ACC112 (cell line): Measurements from ENCODE around the gene PLA1A.

ENCODE experiments used
- H2AFZ ChIP-seq: fragments of 200-600 bp; sonication (generic); one replicate; pipeline ENCODE4 v1.6.0; 2017; ENCODE audit warnings: antibody characterized with exemption, low read length; ENCODE audit not compliant: unreplicated experiment
- H3K27ac ChIP-seq: fragments of 200-600 bp; sonication (generic); 2 replicates; pipeline ENCODE4 v1.5.1; 2014; ENCODE audit warnings: low read depth, mild to moderate bottlenecking, antibody characterized with exemption, low read length, moderate library complexity
- H3K27me3 ChIP-seq: fragments of 200-600 bp; sonication (generic); 2 replicates; pipeline ENCODE4 v1.6.1; 2014; ENCODE audit warnings: mild to moderate bottlenecking, antibody characterized with exemption, low read length, moderate library complexity, mixed read lengths; ENCODE audit not compliant: insufficient read depth
- H3K36me3 ChIP-seq: fragments of 200-600 bp; sonication (generic); 2 replicates; pipeline ENCODE4 v1.6.1; 2016; ENCODE audit warnings: mild to moderate bottlenecking, antibody characterized with exemption, low read length, moderate library complexity, mixed read lengths; ENCODE audit not compliant: insufficient read depth
- H3K4me1 ChIP-seq: fragments of 200-600 bp; sonication (generic); one replicate; pipeline ENCODE4 v1.6.1; 2016; ENCODE audit warnings: low read length, mixed read lengths; ENCODE audit not compliant: insufficient read depth, unreplicated experiment, control insufficient read depth
- H3K4me3 ChIP-seq: fragments of 200-600 bp; sonication (generic); 2 replicates; pipeline ENCODE4 v1.5.1; 2014; ENCODE audit warnings: mild to moderate bottlenecking, low read depth, low read length
- H3K79me2 ChIP-seq: fragments of 200-600 bp; sonication (generic); one replicate; pipeline ENCODE4 v1.6.0; 2016; ENCODE audit warnings: low read length; ENCODE audit not compliant: control insufficient read depth, unreplicated experiment, insufficient read depth

Gene PLA1A

DNA sequence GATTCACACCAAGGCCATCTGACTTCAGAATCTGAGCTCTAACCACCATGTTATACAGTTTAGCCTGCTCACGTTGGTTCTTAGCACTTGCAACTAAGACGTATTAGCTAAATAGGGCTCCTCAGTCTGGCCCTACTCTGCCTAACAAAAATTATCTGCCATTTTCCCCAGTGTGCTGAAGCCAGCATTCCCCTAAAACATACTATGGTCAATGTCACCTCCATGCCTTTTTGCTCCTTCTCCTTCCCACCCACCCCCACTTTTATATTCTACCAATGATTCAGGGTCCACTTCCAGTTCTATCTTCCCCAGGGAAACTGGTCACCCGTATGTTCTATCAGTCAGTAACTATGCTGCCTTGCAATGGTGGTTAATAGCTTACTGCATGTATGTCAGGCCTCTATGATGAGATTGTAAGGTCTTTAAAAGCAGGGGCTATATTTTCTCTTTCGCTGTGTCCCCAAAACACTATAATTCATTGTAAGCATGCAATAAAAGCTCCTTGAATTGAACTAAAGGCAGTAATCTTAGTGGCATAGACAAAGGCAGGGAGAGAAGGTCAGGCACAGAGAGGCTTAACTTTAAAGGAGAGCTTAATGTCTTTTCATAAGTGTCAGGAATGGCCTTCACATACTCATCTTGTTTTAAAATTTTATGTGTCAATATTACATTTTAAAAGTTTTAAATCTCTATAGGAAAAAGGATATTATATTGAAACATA, 39.4 kb downstream of the PLA1A start:
- Histone ChIP-seq H3K27me3 (no peaks in the 10 kb centered on the region), H3K79me2 (no peaks in the 10 kb centered on the region), H3K36me3 (no peaks in the 10 kb centered on the region), H3K4me3 (no peak overlapping the region), H3K27ac (peak overlapping the region; percentile 90), H2AFZ (peak overlapping the region; percentile 74), H3K4me1 (peaks cover 41% of the 10 kb centered on the region)

DNA sequence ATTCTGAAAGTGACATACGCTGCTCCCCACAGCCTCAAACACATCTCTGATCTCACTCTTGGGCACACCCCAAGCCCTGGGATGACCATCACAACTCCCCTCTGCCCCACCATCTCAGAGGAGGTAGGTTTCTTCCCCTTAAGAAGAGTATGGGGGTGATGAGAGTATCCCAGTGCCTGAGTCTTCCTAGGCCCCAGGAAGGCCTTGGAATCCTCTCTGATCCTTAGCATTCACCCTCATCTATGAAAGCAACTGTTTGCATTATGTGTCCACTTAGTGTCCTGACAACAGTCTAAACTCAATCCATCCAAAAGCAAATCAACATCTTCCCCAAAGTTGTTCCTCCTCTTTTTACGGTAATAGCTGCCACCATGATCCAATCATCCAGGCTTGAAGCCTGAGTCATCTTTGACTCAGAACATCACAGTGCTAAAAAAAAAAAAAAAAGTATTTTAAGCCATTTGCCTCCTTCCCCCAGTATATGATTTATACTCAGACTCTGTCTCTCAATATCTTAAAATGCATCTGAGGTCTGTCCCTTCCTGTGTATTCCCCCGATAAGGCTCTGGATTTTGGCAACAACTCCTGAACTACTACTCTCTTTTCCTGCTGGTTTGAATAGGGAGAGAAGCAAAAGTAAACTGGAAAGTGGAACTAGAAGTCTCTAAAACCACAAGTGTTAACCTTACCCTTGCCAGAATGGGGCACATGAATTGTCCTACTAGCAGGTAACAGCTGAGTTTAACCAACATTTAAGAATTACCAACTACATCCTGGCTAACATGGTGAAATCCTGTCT, 40.2 kb downstream of the PLA1A start:
- Histone ChIP-seq H3K4me1 (peaks cover 45% of the 10 kb centered on the region), H3K4me3 (peak overlapping the region; percentile 11; the same call in 1 of the 2 replicates), H3K27ac (peak overlapping the region; percentile 90), H3K27me3 (no peaks in the 10 kb centered on the region), H3K79me2 (no peaks in the 10 kb centered on the region), H3K36me3 (no peaks in the 10 kb centered on the region), H2AFZ (peak overlapping the region; percentile 63)

DNA sequence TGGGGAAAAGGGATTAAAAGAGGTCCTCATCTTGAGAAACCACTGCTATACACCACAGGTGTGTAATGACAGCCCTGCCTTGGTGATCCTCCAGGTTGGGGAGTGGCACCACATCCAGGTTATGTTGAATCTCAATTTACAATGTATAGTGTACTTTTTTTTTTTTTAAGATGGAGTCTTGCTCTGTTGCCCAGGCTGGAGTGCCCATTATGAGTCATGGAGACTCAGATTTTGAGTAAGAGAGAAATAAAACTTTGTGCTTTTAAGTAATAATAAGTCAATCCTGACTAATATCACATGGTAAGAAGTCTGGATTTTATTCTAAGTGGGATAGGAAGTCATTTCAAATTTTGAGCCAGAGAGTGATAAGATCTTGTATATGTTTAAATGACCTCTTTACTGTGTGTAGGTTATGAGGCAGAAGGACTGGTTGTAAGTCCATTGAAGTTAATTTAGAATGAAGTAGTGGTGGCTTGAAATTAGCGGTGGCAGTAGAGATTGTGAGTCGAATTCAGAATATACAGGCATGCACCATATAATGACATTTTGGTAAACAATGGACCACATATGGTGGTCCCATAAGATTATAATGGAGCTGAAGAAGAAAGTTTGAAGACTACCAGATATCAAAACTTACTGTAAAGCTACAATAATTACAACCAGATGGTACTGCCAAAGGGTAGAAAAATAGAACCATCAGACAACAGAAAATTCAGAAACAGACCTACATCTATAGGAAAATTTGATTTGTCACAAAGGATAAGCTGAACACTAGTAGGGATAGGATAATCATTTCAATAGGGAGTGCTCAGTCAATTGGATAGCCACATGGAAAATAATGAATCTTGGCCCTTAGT, 42.0 kb downstream of the PLA1A start:
- Histone ChIP-seq H3K4me1 (peaks cover 59% of the 10 kb centered on the region), H3K36me3 (no peaks in the 10 kb centered on the region), H3K27me3 (no peaks in the 10 kb centered on the region), H2AFZ (no peak overlapping the region), H3K27ac (peak overlapping the region; percentile 90), H3K4me3 (no peak overlapping the region), H3K79me2 (no peaks in the 10 kb centered on the region)

DNA sequence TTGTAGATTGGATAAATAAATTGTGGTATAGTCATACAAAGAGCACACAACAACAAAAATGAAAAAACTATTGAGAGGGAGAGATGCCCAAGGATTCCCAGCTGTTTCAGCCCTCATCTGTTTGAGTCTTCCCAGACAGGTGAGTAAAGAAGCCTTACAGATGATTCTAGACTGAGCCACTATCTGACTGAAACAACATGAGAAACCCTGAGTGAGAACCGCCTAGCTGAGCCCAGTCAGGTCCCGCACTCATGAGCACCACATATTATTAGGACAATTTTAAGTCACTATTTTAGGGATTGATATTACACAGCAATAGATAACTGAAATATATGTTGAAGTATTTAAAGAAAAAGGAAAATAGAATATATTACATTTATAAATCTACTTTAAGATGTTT, 43.7 kb downstream of the PLA1A start:
- Histone ChIP-seq H3K79me2 (no peaks in the 10 kb centered on the region), H2AFZ (no peak overlapping the region), H3K36me3 (no peaks in the 10 kb centered on the region), H3K4me3 (no peak overlapping the region), H3K27ac (no peak overlapping the region), H3K4me1 (peaks cover 53% of the 10 kb centered on the region), H3K27me3 (no peaks in the 10 kb centered on the region)

DNA sequence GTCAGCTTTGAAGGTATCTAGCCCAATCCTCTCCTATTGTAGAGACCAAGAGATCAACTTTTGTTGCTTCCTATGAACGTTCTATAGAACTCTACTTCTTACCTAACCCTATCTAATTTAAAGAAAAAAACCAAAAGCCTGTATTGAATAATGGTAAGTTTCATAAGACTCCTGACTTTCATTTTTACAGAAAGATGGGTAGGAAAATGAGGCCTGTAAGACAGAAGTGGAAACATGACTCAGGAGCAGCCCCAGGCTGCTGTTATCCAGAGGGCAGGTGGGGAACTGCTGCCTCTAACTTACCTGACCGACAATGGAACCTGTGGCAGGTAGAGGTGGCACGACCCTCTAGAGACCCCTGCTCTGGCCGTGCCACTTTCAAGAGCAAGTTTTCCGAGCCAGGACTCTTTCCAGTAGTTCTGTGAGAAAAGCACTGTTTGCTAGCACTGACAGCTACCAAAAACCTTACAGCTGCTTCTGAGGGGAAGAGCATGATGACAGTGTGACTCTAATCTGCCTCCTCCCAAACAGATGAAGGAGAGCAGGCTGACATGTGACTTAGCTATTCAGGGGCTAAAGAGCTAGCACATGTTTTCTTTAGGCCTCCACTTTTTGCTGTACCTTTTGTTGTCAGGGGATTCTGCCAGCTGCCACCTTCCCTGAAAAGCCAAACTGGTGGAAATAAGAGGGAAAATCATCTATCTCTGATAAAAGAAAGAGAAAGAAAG, 45.2 kb downstream of the PLA1A start:
- H2AFZ ChIP-seq: peak overlapping the region; percentile 52
- H3K79me2 ChIP-seq: no peaks in the 10 kb centered on the region

DNA sequence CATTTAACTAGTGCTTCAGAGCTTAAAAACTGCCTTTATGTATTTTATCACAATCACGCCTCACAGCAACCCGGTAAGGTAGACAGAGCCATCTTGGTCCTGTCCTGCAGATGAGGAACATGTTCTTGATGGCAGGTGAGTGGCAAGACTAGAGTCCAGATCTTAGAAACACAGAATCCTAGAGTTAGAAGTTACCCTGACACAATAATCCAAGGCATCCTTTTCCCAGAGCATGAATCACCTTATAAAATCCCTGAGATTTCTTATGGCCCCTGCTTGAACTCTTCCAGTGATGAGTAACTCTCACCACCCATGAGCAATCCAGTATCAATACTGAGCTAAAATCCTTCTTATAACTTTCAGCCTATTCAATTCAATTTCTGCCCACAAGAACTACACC, 45.8 kb downstream of the PLA1A start:
- H2AFZ ChIP-seq: peak overlapping the region; percentile 52
- peak overlapping the region; percentile 58 for H3K27ac ChIP-seq
- no peak overlapping the region for H3K4me3 ChIP-seq
- no peaks in the 10 kb centered on the region for H3K36me3 ChIP-seq
- H3K4me1 ChIP-seq: peaks cover 32% of the 10 kb centered on the region
- H3K79me2 ChIP-seq: no peaks in the 10 kb centered on the region
- H3K27me3 ChIP-seq: no peaks in the 10 kb centered on the region

More for the DNA sequence above, 45.2 kb downstream of the PLA1A start:
- H3K4me3 ChIP-seq: no peak overlapping the region
- peak overlapping the region; percentile 58 for H3K27ac ChIP-seq
- no peaks in the 10 kb centered on the region for H3K27me3 ChIP-seq
- peaks cover 38% of the 10 kb centered on the region for H3K4me1 ChIP-seq
- H3K36me3 ChIP-seq: no peaks in the 10 kb centered on the region

DNA sequence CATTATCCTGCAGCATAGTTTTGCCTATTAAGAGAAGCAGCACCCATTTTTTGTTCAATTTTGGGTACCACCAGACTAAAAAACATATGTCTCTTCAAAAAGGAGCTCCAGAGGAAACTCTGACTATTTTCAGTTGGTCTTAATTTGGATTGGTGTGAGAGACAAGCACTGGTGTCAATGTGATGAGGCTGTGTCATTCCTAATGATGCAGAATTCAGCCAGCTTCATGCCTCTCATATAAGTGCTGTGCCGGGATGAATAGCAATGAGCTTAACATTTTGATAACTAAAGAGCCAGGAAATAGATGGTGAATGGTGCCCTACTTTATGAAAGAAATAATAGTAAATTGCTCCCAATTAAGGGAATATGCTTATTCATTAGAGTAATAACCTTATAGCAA, 46.8 kb downstream of the PLA1A start:
- no peak overlapping the region for H2AFZ ChIP-seq
- no peaks in the 10 kb centered on the region for H3K27me3 ChIP-seq
- no peak overlapping the region for H3K4me3 ChIP-seq
- H3K36me3 ChIP-seq: no peaks in the 10 kb centered on the region
- peaks cover 22% of the 10 kb centered on the region for H3K4me1 ChIP-seq
- no peaks in the 10 kb centered on the region for H3K79me2 ChIP-seq
- no peak overlapping the region for H3K27ac ChIP-seq

DNA sequence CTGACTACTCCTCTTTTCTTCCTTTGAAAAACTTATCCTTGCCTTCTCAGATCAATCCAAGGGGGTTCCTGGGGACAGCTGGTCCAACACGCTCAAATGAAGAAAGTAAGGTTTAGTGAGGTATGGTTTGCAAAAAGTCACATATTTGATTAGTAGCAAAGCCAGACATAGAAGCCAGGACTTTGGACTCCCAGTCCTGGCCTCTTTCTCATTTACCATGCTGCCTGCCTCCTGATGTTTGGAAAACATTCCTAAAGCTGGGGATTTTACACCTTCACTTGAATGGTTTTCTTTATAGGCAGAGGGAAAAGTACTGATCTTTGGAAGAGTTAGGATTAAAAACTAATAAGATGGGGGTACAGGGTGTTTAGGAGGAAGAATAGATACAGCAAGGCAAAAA, 48.1 kb downstream of the PLA1A start:
- Histone ChIP-seq H3K36me3 (no peaks in the 10 kb centered on the region), H3K27ac (no peak overlapping the region), H3K4me1 (peaks cover 18% of the 10 kb centered on the region), H3K79me2 (no peaks in the 10 kb centered on the region), H3K27me3 (no peaks in the 10 kb centered on the region), H2AFZ (no peak overlapping the region), H3K4me3 (no peak overlapping the region)

DNA sequence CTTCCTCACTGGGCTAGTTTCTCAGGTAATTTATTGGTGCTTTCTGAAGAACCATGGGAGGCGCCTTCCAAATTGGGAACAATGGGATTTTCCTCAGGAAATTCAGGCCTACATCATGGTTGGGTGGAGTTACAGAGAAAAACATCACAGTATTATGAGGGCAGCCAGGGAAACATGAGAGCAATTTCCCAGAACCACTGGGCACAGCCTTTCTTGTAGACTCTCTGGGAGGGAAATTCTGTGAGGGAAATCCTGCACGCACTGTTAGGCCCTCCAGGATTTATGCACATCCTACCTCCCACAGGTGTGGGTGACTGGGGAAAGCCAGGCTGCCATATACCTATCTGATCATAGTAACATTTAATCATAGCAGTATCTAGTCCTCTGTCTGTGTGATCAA, 49.5 kb downstream of the PLA1A start:
- Histone ChIP-seq H3K79me2 (no peaks in the 10 kb centered on the region), H2AFZ (no peak overlapping the region), H3K4me1 (peaks cover 18% of the 10 kb centered on the region), H3K27me3 (no peaks in the 10 kb centered on the region), H3K36me3 (no peaks in the 10 kb centered on the region), H3K27ac (no peak overlapping the region), H3K4me3 (no peak overlapping the region)
